Inferior parietal cortex (tissue), 1 donor: Measurements from ENCODE around the gene RBCK1.

Experiments
- DNase-seq: peaks from one replicate; pipeline ENCODE4 v3.0.0-alpha.2; 2016; ENCODE audit errors: extremely low spot score

Gene RBCK1

GRCh38 chr20:418858-419365 lies 10.8 kb downstream of the RBCK1 start:
- DNase-seq: no peak

GRCh38 chr20:419556-420165 lies 11.6 kb downstream of the RBCK1 start:
- no peak for DNase-seq

GRCh38 chr20:420166-420620 lies 12.1 kb downstream of the RBCK1 start:
- DNase-seq: no peak

- DNase-seq: no peak
Measured at GRCh38 chr20:420721-421574, 12.8 kb downstream of the RBCK1 start.

GRCh38 chr20:421685-422250 lies 13.7 kb downstream of the RBCK1 start:
- DNase-seq: no peak

- DNase-seq: no peak
Measured at GRCh38 chr20:426566-426965, 18.5 kb downstream of the RBCK1 start.

- no peak for DNase-seq
Measured at GRCh38 chr20:427401-427800, 19.3 kb downstream of the RBCK1 start.

GRCh38 chr20:427849-428657 lies 20.0 kb downstream of the RBCK1 start:
- DNase-seq: no peak

GRCh38 chr20:428658-429200 lies 20.6 kb downstream of the RBCK1 start:
- DNase-seq: no peak

- DNase-seq: no peak
Measured at GRCh38 chr20:430091-430999, 22.2 kb downstream of the RBCK1 start.

GRCh38 chr20:431012-431904 lies 23.2 kb downstream of the RBCK1 start:
- DNase-seq: peak; percentile 83

GRCh38 chr20:432208-432607 lies 24.1 kb downstream of the RBCK1 start:
- DNase-seq: no peak

GRCh38 chr20:432677-433299 lies 24.7 kb downstream of the RBCK1 start:
- no peak for DNase-seq

GRCh38 chr20:433300-433975 lies 25.3 kb downstream of the RBCK1 start:
- no peak for DNase-seq

GRCh38 chr20:434221-434620 lies 26.1 kb downstream of the RBCK1 start:
- no peak for DNase-seq

- no peak for DNase-seq
Measured at GRCh38 chr20:434661-435419, 26.7 kb downstream of the RBCK1 start.

GRCh38 chr20:435558-435957 lies 27.5 kb downstream of the RBCK1 start:
- DNase-seq: no peak

GRCh38 chr20:436476-436875 lies 28.4 kb downstream of the RBCK1 start:
- no peak for DNase-seq
